C4-2B (cell line): ENCODE results near the gene RAPGEF4.

ENCODE experiments used
- ZFX ChIP-seq: fragments of 450-650 bp; IDR thresholded peaks from 2 replicates; pipeline ENCODE4 v1.6.1; 2017
- TF ChIP-seq, protein P1 (sequence below): fragments of 450-650 bp; conservative IDR thresholded peaks from 2 replicates; pipeline ENCODE4 v1.5.1; 2017; ENCODE audit warnings: mild to moderate bottlenecking

DNA sequence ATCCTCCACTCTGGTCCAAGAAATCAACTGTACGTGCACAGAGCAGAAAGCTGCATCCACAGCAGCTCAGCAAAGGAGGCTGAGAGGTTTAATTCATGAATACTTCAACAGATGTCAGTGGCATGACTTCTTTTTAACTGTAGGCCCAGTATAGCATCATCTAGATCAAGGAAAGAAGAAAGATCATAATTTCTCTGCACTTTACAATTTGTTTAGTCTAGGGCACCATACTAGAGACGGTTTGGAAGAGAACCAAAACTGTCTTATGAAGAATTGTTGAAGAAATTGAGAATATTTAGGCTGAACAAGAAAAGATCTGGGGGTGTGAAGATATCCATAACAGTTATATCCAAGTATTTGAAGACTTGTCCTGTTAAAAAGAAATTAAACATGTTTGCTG is 309.5 kb downstream of the RAPGEF4 start:
- TF ChIP-seq, protein P1, sequence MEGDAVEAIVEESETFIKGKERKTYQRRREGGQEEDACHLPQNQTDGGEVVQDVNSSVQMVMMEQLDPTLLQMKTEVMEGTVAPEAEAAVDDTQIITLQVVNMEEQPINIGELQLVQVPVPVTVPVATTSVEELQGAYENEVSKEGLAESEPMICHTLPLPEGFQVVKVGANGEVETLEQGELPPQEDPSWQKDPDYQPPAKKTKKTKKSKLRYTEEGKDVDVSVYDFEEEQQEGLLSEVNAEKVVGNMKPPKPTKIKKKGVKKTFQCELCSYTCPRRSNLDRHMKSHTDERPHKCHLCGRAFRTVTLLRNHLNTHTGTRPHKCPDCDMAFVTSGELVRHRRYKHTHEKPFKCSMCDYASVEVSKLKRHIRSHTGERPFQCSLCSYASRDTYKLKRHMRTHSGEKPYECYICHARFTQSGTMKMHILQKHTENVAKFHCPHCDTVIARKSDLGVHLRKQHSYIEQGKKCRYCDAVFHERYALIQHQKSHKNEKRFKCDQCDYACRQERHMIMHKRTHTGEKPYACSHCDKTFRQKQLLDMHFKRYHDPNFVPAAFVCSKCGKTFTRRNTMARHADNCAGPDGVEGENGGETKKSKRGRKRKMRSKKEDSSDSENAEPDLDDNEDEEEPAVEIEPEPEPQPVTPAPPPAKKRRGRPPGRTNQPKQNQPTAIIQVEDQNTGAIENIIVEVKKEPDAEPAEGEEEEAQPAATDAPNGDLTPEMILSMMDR = no peak
- TF ChIP-seq ZFX = no peak
